ENCODE data around the gene FOXC2.

Gene FOXC2

DNA sequence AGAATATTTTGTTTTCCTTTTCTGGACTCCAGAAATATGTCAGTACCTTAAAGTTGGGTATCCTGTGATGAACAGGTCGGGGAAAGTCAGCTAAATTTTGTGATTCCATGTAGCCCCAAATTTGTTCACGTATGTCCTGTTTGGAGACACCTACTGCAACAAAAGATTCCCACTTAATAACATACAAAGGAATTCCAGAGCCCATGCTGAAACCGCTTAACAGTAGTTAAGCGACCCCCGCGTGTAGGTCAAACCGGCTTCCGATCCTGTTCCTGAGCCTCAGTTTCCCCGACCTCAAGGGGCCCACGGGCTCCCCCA is 12.1 kb upstream of the FOXC2 start:
- in situ Hi-C loops (cut with MboI; ENCODE audit: low sequenced_read_pairs): loop anchor here (25.0 kb wide), 1 partner anchor 733 kb away; no protein-coding TSS in a partner anchor

DNA sequence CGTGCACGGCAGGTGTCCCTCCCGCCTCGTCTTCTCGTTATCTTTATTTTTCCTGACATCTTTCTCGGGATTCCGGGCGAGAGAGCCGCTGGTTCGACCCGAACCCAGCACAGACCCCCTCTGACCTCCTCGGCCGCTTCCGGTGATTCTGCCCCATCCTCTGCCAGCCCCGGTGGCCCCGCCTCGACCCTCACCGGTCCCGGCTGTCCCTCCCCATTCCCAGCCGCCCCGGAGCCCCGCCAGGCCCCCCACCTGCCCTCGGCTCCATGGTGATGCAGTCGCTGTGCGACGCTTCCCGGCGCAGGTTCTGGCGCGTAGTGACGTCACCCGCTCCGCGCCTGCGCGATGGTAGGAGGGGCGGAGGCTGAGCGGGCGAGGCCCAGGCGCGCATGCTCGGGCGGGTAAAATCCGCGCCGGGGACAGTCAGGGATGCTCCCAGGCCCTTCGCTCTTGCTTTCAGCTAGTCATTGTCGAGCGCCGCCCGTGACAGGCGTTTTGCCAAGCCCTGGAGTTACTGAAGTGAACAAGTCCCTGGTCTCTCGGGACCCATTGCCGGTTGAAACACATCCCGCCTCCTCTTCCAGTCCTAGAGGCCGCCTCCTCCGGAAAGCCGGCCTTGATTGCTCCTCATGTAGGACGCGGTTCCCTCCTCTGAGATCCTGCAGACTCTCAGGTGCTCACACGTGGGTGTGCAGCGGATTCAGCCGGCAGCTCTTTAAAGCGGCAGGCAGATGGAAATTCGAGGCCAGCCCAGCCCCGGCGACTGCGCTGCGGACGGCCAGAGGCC is 11.5 kb upstream of the FOXC2 start, which contains the start of gene MTHFSD:
Gene MTHFSD (minus strand): TSS at position 319 of the 787 bp plus-strand sequence. CDS start 51 bp downstream, at position 268.
- in situ Hi-C loops (cut with MboI; ENCODE audit: low sequenced_read_pairs): loop anchor here (25.0 kb wide), 1 partner anchor 732 kb away; no protein-coding TSS in a partner anchor

DNA sequence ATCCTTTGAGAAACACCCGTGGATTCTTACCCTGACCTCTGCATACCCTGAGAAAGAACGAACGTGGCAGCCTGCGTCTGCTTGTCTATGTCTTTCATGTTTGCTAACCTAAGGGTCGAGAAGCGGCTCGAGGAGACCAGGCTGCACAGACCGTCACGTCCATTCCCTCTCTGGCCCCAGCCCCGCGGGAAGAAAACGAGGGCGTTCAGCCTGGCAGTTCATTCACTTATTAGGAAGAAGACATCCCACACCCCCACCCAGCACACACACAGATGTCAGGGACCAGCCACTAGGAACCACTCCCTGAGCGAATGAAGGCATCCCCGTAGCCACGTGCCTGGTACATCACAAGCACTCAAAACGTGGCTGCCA is 10.9 kb upstream of the FOXC2 start:
- in situ Hi-C loops (cut with MboI; ENCODE audit: low sequenced_read_pairs): loop anchor here (25.0 kb wide), 1 partner anchor 732 kb away; no protein-coding TSS in a partner anchor

DNA sequence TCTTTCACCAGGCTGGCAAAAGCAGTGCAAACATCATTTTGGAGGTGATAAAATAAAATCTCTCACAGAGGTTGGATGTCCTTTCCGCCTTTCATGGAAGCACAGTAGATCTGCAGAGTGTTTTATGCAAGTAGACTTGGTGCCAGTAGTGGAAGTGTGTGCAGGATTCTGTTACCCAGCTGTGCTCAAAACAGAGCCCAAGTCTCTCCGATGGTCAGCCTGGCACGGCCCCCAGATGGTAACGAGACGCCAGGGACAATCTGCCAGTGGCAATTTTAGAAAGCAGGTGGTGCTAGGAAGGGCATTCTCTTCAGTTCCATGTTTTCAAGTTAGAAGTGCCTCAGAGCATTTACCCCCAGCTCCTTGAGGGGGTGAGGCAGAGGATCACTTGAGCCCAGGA is 10.1 kb upstream of the FOXC2 start:
- in situ Hi-C loops (cut with MboI; ENCODE audit: low sequenced_read_pairs): loop anchor here (25.0 kb wide), 1 partner anchor 731 kb away; no protein-coding TSS in a partner anchor

DNA sequence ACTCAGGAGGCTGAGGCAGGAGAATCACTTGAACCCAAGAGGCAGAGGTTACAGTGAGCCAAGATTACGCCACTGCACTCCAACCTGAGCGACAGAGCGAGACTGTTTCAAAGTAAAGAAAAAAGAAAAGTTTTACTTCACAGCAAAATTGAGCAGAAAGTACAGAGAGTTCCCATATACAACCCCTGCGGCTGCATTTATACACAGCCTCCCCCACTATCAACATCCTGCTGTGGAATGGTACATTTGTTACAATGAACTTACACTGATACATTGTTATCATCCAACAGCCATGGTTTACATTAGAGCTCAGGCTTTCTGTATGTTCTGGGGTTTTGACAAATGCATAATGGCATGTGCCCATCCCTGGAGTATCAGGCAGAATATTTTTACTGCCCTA is 9.0 kb upstream of the FOXC2 start:
- in situ Hi-C loops (cut with MboI; ENCODE audit: low sequenced_read_pairs): loop anchor here (25.0 kb wide), 1 partner anchor 730 kb away; no protein-coding TSS in a partner anchor

DNA sequence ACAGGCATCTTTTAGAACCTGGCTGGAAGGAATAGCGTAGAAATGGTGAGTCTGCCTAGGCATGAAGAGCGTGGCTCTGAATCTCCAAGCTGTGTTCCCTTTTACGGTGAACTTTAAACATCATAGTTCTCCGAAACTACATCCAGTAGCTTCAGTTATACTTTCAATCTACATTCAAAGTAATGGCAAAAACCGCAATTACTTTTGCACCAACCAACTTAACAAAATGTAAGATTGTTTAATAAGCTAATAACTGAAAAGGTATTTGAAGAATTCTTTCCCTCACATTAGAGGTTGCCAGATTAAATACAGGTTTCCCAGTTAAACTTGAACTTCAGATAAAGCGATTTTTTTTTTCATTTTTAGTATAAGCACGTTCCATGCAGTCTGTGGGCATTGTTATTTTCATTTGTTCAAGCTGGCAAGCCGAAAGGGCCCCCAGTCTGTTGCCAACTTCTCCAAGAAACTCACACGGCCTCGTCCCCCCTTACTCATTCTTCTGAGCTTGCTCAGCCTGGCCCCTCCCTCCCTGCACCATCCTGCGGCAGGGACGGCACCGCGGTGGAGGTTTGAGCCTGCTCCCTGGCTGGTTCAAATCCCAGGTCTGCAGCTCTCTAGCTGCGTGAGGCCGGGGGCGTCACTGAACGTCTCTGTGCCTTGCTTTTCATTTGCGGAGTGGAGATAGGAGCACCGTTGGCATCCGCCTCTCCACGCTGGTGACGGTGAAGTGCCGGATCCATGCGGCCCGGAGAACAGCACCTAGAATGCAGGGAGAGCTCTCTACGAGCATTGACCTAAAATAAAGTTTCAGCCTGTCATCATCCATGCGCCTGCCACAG is 8.1 kb upstream of the FOXC2 start:
- in situ Hi-C loops (cut with MboI; ENCODE audit: low sequenced_read_pairs): loop anchor here (25.0 kb wide), 1 partner anchor 729 kb away; no protein-coding TSS in a partner anchor

DNA sequence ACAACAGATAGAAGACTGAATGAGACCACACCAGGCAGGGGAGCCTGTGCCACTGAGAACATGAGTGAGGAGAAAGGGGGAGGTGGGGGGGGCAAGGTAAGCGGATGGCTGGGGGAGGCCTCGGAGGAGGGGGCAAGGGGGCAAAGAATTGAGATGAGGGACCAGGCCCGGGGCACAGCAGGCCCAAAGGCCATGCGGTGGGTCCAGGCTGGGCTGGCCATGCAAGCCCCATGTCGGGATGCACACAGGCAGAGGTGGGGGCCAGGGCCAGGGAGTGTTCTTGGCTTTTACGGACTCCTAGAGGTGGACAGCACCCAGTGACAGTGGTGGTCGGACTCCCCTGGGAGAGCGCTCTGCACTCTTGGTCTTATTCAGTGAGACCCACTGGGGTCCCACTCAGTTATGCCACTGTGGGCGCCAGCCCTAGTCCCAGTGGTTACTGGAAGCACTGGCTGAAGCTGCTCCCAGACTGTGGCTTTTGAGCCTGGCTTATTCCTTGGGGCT is 6.8 kb upstream of the FOXC2 start:
- in situ Hi-C loops (cut with MboI; ENCODE audit: low sequenced_read_pairs): loop anchor here (10.0 to 25.0 kb wide), 2 partner anchors 515 to 727 kb away; no protein-coding TSS in a partner anchor

DNA sequence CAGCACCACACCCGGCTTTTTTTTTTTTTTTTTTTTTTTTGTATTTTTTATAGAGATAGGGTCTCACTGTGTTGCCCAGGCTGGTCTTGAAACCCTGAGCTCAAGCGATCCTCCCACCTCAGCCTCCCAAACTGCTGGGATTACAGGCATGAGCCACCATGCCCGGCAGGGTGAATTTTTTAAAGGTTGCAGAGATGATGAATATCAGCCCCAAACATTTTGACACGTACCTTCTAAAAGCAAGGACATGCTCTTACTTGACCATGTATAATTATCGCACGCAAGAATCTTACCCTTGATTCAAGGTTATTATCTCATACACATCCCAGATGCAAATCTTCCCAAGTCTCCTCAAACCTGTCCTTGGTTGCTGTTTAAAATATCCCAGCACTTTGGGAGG is 4.3 kb upstream of the FOXC2 start:
- in situ Hi-C loops (cut with MboI; ENCODE audit: low sequenced_read_pairs): loop anchor here (10.0 to 25.0 kb wide), 2 partner anchors 512 to 725 kb away; no protein-coding TSS in a partner anchor

DNA sequence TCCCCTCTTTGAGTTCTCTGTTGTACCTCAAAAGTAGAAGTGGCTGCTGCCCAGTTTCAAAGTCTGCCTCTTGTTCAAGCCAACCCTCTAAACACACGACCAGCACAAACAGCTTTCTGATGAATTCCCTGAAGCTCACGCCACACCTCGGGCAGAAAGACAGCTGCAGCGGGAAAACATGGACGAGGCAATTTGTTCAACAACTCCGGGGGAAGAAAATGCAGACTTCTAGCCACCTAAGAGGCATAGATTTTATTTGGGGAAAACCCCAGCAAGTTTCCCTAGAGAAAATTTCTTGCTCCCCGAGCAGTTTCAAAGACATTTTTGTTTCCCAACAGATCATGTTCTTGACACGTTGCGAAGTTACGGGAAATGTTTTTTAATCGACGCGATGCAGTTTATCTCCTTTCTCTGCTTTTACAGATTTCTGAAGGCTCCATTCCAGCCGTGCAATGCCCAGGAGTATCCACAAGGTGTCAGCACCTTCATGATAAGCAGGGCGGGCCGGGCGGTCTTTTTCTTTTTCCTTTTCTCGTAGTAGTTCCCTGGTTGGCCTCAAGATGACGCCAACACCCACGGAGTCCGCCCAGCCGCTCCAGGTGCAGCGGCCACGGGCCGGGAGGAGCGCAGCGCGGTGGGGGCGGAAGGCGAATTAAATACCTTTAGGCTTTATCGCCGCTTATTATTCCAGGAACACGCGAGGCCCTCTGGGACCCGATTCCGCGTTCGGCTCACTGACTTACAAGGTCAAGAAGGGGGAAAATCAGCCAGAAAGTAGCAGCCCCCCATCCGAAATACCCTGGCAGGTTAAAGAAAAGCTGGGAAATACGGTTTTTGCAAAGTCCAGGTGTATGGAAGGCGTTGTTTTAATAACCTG is 2.9 kb upstream of the FOXC2 start:
- in situ Hi-C loops (cut with MboI; ENCODE audit: low sequenced_read_pairs): loop anchor here (10.0 to 25.0 kb wide), 2 partner anchors 511 to 724 kb away; no protein-coding TSS in a partner anchor

DNA sequence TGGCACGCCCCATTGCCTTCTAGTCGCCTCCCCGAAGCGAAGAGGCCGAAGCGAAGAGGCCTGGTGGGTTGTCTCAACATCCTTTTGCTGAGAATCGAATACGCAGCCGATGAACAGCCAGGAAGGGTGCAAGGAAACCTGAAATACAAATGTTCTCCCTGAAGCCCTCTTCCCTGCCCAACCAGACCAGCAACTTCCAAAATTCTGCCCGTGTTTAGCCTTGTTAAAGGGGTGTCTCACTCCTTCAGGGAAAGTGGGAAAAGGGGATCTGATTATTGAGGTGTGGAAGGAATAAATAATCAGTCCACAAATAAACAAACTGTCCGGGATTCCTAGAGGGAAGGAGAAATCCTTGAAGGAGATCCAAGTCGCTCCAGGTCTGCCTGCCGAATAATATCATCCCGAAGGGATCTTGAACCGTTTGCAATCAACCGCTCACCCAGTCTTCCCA is 1.4 kb upstream of the FOXC2 start:
- in situ Hi-C loops (cut with MboI; ENCODE audit: low sequenced_read_pairs): loop anchor here (10.0 to 25.0 kb wide), 2 partner anchors 510 to 722 kb away; no protein-coding TSS in a partner anchor

DNA sequence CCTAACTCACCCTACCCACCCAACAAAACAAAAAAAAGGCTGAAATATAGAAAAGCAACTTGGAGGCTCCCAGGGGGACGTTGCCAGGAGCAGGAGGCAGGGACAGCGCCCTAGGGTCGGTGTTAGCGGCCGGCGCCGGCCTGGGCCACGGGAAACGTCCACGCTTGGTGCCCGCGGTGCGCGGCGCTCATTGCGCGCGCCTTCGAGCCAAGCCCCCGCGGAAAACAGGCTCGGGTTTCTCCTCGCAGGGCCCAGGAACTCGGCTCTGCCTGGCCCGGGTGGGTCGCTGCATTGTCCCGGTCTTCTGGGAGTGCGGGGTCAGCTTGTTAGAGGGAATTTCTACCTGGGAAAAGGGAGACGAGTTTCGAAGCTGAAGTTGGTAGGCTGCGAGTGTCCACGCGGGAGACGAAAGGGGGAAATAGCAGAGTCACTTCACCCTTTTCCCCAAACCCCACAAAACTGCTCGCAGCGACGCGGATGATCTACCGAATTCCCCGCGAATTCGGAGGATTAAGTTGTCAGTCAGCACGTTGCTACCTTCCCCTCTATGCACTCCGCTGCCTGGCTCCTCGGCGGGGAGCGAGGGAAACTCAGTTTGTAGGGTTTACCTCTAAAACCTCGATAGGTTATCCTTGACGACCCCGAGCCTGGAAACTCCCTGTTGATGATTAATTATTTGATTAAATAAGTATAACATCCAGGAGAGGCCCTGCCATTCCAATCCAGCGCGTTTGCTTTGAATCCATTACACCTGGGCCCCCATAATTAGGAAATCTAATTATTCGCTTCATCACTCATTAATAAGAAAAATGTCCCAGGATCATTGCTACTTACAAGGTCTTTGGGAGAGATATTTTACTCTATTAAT is 751 bp upstream of the FOXC2 start:
- in situ Hi-C loops (cut with MboI; ENCODE audit: low sequenced_read_pairs): loop anchor here (10.0 to 25.0 kb wide), 2 partner anchors 509 to 721 kb away; no protein-coding TSS in a partner anchor

DNA sequence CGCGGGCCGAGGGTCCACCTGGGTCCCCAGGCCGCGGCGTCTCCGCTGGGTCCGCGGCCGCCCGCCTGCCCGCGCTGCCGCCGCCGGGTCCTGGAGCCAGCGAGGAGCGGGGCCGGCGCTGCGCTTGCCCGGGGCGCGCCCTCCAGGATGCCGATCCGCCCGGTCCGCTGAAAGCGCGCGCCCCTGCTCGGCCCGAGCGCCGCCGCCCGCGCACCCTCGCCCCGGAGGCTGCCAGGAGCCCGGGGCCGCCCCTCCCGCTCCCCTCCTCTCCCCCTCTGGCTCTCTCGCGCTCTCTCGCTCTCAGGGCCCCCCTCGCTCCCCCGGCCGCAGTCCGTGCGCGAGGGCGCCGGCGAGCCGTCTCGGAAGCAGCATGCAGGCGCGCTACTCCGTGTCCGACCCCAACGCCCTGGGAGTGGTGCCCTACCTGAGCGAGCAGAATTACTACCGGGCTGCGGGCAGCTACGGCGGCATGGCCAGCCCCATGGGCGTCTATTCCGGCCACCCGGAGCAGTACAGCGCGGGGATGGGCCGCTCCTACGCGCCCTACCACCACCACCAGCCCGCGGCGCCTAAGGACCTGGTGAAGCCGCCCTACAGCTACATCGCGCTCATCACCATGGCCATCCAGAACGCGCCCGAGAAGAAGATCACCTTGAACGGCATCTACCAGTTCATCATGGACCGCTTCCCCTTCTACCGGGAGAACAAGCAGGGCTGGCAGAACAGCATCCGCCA is 504 bp downstream of the FOXC2 start:
- in situ Hi-C loops (cut with MboI; ENCODE audit: low sequenced_read_pairs): loop anchor here (10.0 to 25.0 kb wide), 2 partner anchors 508 to 720 kb away; no protein-coding TSS in a partner anchor

DNA sequence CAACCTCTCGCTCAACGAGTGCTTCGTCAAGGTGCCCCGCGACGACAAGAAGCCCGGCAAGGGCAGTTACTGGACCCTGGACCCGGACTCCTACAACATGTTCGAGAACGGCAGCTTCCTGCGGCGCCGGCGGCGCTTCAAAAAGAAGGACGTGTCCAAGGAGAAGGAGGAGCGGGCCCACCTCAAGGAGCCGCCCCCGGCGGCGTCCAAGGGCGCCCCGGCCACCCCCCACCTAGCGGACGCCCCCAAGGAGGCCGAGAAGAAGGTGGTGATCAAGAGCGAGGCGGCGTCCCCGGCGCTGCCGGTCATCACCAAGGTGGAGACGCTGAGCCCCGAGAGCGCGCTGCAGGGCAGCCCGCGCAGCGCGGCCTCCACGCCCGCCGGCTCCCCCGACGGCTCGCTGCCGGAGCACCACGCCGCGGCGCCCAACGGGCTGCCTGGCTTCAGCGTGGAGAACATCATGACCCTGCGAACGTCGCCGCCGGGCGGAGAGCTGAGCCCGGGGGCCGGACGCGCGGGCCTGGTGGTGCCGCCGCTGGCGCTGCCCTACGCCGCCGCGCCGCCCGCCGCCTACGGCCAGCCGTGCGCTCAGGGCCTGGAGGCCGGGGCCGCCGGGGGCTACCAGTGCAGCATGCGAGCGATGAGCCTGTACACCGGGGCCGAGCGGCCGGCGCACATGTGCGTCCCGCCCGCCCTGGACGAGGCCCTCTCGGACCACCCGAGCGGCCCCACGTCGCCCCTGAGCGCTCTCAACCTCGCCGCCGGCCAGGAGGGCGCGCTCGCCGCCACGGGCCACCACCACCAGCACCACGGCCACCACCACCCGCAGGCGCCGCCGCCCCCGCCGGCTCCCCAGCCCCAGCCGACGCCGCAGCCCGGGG is 1.3 kb downstream of the FOXC2 start:
- in situ Hi-C loops (cut with MboI; ENCODE audit: low sequenced_read_pairs): loop anchor here (10.0 to 25.0 kb wide), 2 partner anchors 507 to 719 kb away; no protein-coding TSS in a partner anchor

DNA sequence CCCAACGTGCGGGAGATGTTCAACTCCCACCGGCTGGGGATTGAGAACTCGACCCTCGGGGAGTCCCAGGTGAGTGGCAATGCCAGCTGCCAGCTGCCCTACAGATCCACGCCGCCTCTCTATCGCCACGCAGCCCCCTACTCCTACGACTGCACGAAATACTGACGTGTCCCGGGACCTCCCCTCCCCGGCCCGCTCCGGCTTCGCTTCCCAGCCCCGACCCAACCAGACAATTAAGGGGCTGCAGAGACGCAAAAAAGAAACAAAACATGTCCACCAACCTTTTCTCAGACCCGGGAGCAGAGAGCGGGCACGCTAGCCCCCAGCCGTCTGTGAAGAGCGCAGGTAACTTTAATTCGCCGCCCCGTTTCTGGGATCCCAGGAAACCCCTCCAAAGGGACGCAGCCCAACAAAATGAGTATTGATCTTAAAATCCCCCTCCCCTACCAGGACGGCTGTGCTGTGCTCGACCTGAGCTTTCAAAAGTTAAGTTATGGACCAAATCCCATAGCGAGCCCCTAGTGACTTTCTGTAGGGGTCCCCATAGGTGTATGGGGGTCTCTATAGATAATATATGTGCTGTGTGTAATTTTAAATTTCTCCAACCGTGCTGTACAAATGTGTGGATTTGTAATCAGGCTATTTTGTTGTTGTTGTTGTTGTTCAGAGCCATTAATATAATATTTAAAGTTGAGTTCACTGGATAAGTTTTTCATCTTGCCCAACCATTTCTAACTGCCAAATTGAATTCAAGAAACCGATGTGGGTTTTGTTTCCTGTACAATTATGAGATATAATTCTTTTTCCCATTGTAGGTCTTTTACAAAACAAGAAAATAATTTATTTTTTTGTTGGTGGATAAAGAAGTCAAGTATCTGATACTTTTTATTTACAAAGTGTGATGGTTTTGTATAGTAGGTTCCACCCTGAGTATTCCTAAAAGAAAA is 2.3 kb downstream of the FOXC2 start:
- in situ Hi-C loops (cut with MboI; ENCODE audit: low sequenced_read_pairs): loop anchor here (10.0 to 25.0 kb wide), 2 partner anchors 506 to 718 kb away; no protein-coding TSS in a partner anchor

DNA sequence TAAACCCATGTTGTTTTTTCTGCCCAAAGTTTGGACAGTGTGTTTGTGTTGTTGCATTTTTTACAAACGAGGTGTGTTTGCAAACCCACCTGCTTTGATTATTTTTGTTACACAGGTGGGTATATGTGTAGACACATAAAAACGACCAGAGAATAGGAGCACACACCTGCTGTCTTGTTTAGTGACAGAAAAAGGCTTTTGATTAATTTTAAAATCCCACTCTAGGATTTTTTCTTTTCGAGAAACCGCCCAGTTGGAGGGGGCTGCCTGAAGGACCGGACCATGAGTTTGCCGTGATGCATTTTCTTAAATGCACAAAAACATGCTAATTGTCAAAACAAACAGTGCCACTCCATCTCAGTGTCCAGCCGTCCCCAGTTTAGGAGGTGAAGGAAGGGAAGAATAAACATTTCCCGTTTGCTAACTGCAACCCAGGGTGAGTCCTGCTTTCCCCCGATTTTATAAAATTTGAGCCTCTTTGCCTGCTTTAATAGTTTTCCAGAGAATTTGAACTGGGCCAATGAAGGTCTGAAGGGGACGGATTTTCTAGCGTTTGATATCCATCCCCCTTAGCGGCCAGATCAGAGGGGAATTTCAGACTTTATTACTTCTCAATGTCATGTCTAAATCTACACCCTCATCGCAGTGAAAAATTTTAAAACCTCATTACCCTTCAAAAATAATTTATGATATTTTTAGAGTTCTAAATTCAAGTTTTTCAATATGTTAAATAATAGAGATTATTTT is 3.2 kb downstream of the FOXC2 start:
- in situ Hi-C loops (cut with MboI; ENCODE audit: low sequenced_read_pairs): loop anchor here (10.0 to 25.0 kb wide), 2 partner anchors 505 to 717 kb away; no protein-coding TSS in a partner anchor
